ENCODE data around the gene JDP2. TPM values are rescaled to one million over a fixed set of nuclear protein-coding genes. Genes with fewer than 3 reads are reported as not detected.

Gene JDP2
- total and polyA plus RNA-seq, 2 of the 4 experiments (the other 2 are of a cell fraction) = 35.7 to 38.4 TPM

- POLR2A ChIA-PET (ENCODE audit: unreplicated experiment) = interaction anchor here (0.6 kb wide), 1 partner anchor 27 kb away, joined by 4 read pairs; no protein-coding TSS in a partner anchor
- in situ Hi-C loops (cut with MboI; ENCODE audit: low sequenced_read_pairs) = no loop called here
- Histone ChIP-seq H3K4me1 (ENCODE audit: control insufficient read depth, insufficient read depth, low read length) (no peaks in the 10 kb centered on the region; the same call in 1 of the 2 replicates), H2AFZ (replicated peaks; ENCODE audit: low read length, poor library complexity) (no peak overlapping the region), H3K79me1 (ENCODE audit: low read depth in 1 of 2, low read length in 2 of 2) (no peaks in the 10 kb centered on the region), H3K18ac (ENCODE audit: low read depth, low read length) (no peak overlapping the region), H3K9me3 (ENCODE audit: control insufficient read depth, insufficient read depth, low read length) (no peaks in the 10 kb centered on the region), H3K14ac (replicated peaks; ENCODE audit: low read depth, low read length) (no peak overlapping the region), H3K23ac (ENCODE audit: low read depth, low read length) (no peak overlapping the region), H2AK5ac (ENCODE audit: low read depth, low read length) (no peak overlapping the region), H3K56ac (ENCODE audit: extremely low read depth, insufficient read depth, low read length) (no peak overlapping the region), H4K20me1 (ENCODE audit: insufficient read depth, low read length) (no peaks in the 10 kb centered on the region), H3K4ac (ENCODE audit: low read depth, low read length) (no peak overlapping the region), H2AK9ac (replicated peaks; ENCODE audit: low read depth, low read length, poor library complexity) (no peak overlapping the region), H3K4me3 (ENCODE audit: insufficient read depth, low read depth, low read length) (no peak overlapping the region), H2BK120ac (ENCODE audit: low read depth, low read length) (no peak overlapping the region), H2BK20ac (ENCODE audit: low read depth, low read length) (no peak overlapping the region), H2BK15ac (ENCODE audit: low read depth, low read length) (no peak overlapping the region), H2BK5ac (ENCODE audit: low read depth, low read length, poor library complexity, severe bottlenecking) (no peak overlapping the region), H3K36me3 (ENCODE audit: control insufficient read depth, insufficient read depth, low read length) (no peaks in the 10 kb centered on the region), H4K91ac (ENCODE audit: insufficient read depth, low read depth, low read length) (no peak overlapping the region), H3K9ac (ENCODE audit: low read depth, low read length) (no peak overlapping the region), H4K5ac (ENCODE audit: low read depth, low read length) (no peak overlapping the region), H3K27ac (ENCODE audit: insufficient read depth, low read length) (no peak overlapping the region), H3K9me1 (ENCODE audit: insufficient read depth, low read length) (no peaks in the 10 kb centered on the region), H3K27me3 (ENCODE audit: control insufficient read depth, insufficient read depth, low read length) (peaks cover 20% of the 10 kb centered on the region), H4K8ac (ENCODE audit: low read depth in 2 of 2, low read length in 2 of 2) (no peak overlapping the region), H3K4me2 (ENCODE audit: low read depth, low read length) (no peak overlapping the region)
- WGBS, 2 experiments (ENCODE audit: extremely low coverage in 2 of 2, insufficient read length in 1 of 2) = 83% methylated on average over 1 of the region's 2 CpGs; no CpG with 5 or more reads in 1 of the 2 experiments
- CTCF ChIA-PET = no interaction called here
- DNase-seq = no peak
- no peak for ATAC-seq (ENCODE audit: low read depth)
- intact Hi-C loops (cut with micrococcal nuclease) = no loop called here
- TF ChIP-seq SMC3 (IDR thresholded peaks at IDR 0.05; ENCODE audit: low read depth, low read length) (no peak), POLR2A (IDR thresholded peaks at IDR 0.05; ENCODE audit: low read depth, low read length) (no peak), NFE2L2 (IDR thresholded peaks at IDR 0.05; ENCODE audit: low read depth, low read length) (no peak), ELK1 (IDR thresholded peaks at IDR 0.05; ENCODE audit: borderline replicate concordance, low read depth, low read length) (no peak), CHD1 (IDR thresholded peaks at IDR 0.05; ENCODE audit: low read depth, low read length) (no peak), MAZ (IDR thresholded peaks at IDR 0.05; ENCODE audit: borderline replicate concordance, low read depth, low read length) (no peak), CEBPB (IDR thresholded peaks at IDR 0.05; ENCODE audit: low read depth, low read length) (no peak), FOS (IDR thresholded peaks at IDR 0.05; ENCODE audit: low read depth, low read length) (no peak), MAFK (IDR thresholded peaks at IDR 0.05; ENCODE audit: low read depth, low read length) (no peak), RFX5 (IDR thresholded peaks at IDR 0.05; ENCODE audit: low read depth, low read length) (no peak), RAD21 (IDR thresholded peaks at IDR 0.05; ENCODE audit: low read length) (no peak), MXI1 (IDR thresholded peaks at IDR 0.05; ENCODE audit: borderline replicate concordance, low read depth, low read length) (no peak), BHLHE40 (IDR thresholded peaks at IDR 0.05; ENCODE audit: low read depth, low read length) (no peak), CTCF (conservative IDR thresholded peaks at IDR 0.05; ENCODE audit: low read depth, low read length) (no peak), USF2 (IDR thresholded peaks at IDR 0.05; ENCODE audit: low read depth, low read length) (no peak), RCOR1 (IDR thresholded peaks at IDR 0.05; ENCODE audit: insufficient replicate concordance, low read length) (no peak)
- dilution Hi-C loops (cut with HindIII; ENCODE audit: low sequenced_read_pairs, unreplicated experiment) = no loop called here
- BruUV-seq (replicated peaks) = no TSS peak
Measured at GRCh38 chr14:75406102-75406501, 21.7 kb upstream of the JDP2 start.
